Keratinocyte (primary cell): ENCODE measurements around the gene SCMH1. TPM values are rescaled to one million over a fixed set of nuclear protein-coding genes. Genes with fewer than 3 reads are reported as not detected.

Experiments used
- DNase-seq: peaks from one replicate; pipeline ENCODE4 v3.0.0-alpha.2; 2011; ENCODE audit warnings: low read depth, missing footprints, low spot score
- FAIRE-seq: peaks from 2 replicates; lab custom pipeline; 2011; peaks lifted over from hg19 to GRCh38; lab: Jason Lieb, UNC
- H2AFZ ChIP-seq: 2 replicates; pipeline ENCODE4 v1.6.0; 2012; ENCODE audit warnings: low read length, control low read depth, inconsistent platforms; ENCODE audit not compliant: control insufficient read depth
- H3K27ac ChIP-seq: 2 replicates; pipeline ENCODE4 v1.5.1; 2011; ENCODE audit warnings: low read length; ENCODE audit not compliant: control insufficient read depth, insufficient read depth
- H3K27me3 ChIP-seq: 3 replicates; pipeline ENCODE4 v1.6.0; 2011; ENCODE audit warnings: low read length; ENCODE audit not compliant: control insufficient read depth, insufficient read depth; ENCODE audit errors: extremely low read depth
- H3K36me3 ChIP-seq, 2 experiments: 2 replicates in 1 of 2; 3 replicates in 1 of 2; pipeline ENCODE4 v1.5.1; 2011; ENCODE audit warnings: low read length in 2 of 2, mild to moderate bottlenecking in 1 of 2; ENCODE audit not compliant: control insufficient read depth in 2 of 2, insufficient read depth in 2 of 2; ENCODE audit errors: extremely low read depth in 1 of 2
- H3K4me1 ChIP-seq: 3 replicates; pipeline ENCODE4 v1.5.1; 2011; ENCODE audit warnings: low read length; ENCODE audit not compliant: control insufficient read depth, insufficient read depth; ENCODE audit errors: extremely low read depth
- H3K4me2 ChIP-seq: 3 replicates; pipeline ENCODE4 v1.6.0; 2011; ENCODE audit warnings: low read depth, low read length; ENCODE audit not compliant: control insufficient read depth, insufficient read depth; ENCODE audit errors: extremely low read depth
- H3K4me3 ChIP-seq, 3 experiments: fragments of 200-600 bp in 1 of 3; sonication (generic) in 1 of 3; 2 replicates in 2 of 3; 3 replicates in 1 of 3; pipeline ENCODE4 v1.5.1; 2011 to 2016; ENCODE audit warnings: low read length in 3 of 3, mild to moderate bottlenecking in 3 of 3, control low read depth in 2 of 3, inconsistent platforms in 1 of 3, low read depth in 1 of 3, mixed read lengths in 1 of 3, mixed run types in 1 of 3, moderate library complexity in 1 of 3; ENCODE audit not compliant: control insufficient read depth in 2 of 3, insufficient read depth in 2 of 3; ENCODE audit errors: extremely low read depth in 1 of 3
- H3K79me2 ChIP-seq: 2 replicates; pipeline ENCODE4 v1.6.0; 2012; ENCODE audit warnings: low read length; ENCODE audit not compliant: control insufficient read depth, insufficient read depth
- H3K9ac ChIP-seq: 3 replicates; pipeline ENCODE4 v1.6.0; 2011; ENCODE audit warnings: low read length; ENCODE audit not compliant: control insufficient read depth, insufficient read depth; ENCODE audit errors: extremely low read depth
- H3K9me1 ChIP-seq: 3 replicates; pipeline ENCODE4 v1.6.0; 2011; ENCODE audit warnings: low read length; ENCODE audit not compliant: control insufficient read depth, insufficient read depth; ENCODE audit errors: extremely low read depth
- H3K9me3 ChIP-seq: 2 replicates; pipeline ENCODE4 v1.5.1; 2012; ENCODE audit warnings: low read depth, low read length; ENCODE audit not compliant: control insufficient read depth
- H4K20me1 ChIP-seq: 3 replicates; pipeline ENCODE4 v1.6.0; 2011; ENCODE audit warnings: low read length; ENCODE audit not compliant: control insufficient read depth, insufficient read depth; ENCODE audit errors: extremely low read depth
- CTCF ChIP-seq, 3 experiments: IDR thresholded peaks in 1 of 3; conservative IDR thresholded peaks in 1 of 3; optimal IDR thresholded peaks in 1 of 3; 2 replicates in 2 of 3; 3 replicates in 1 of 3; pipeline versions ENCODE3 to v1.5.1; 2011; ENCODE audit warnings: low read length in 3 of 3, mild to moderate bottlenecking in 3 of 3, moderate library complexity in 2 of 3, control low read depth in 1 of 3, inconsistent platforms in 1 of 3; ENCODE audit not compliant: insufficient read depth in 2 of 3; ENCODE audit errors: extremely low read depth in 1 of 3
- EZH2 ChIP-seq: IDR thresholded peaks from one replicate; pipeline ENCODE4 v1.6.1; 2012; ENCODE audit warnings: inconsistent platforms, mild to moderate bottlenecking, low read length, moderate library complexity
- dilution Hi-C: fragments of 300-500 bp; cut with MboI; formaldehyde crosslinking; loops from one replicate; pipeline ENCODE4 v1.7.0; 2020; ENCODE audit warnings: low sequenced_read_pairs; ENCODE audit not compliant: extremely low pct_ligation_motif_present
- polyA plus RNA-seq, 5 experiments: library from polyadenylated mRNA; depleted of rRNA in 3 of 5; stranded (reverse) in 3 of 5; stranded (forward) in 1 of 5; unstranded in 1 of 5; fragments of >200 nt; gene quantifications; 1 replicate in 1 of 5; 2 replicates in 3 of 5; 3 replicates in 1 of 5; pipeline versions ENCODE4 v1.2.1 to v1.2.3, GENCODE V29; 2011 to 2012; ENCODE audit warnings: missing spikeins in 2 of 5, low read depth in 1 of 5, low replicate concordance in 1 of 5

SCMH1 gene
- polyA plus RNA-seq, 1 donor (not counting 4 experiments of a cell fraction or from before 2014, with no cell fraction given) = 29.9 TPM

GRCh38 chr1:41014871-41015270 is 227.2 kb downstream of the SCMH1 start:
- Histone ChIP-seq H3K9me1 (no peaks in the 10 kb centered on the region), H2AFZ (no peak overlapping the region), H3K4me3 (no peak overlapping the region), H3K27me3 (no peaks in the 10 kb centered on the region), H3K9ac (no peak overlapping the region), H3K4me1 (peaks cover 1% of the 10 kb centered on the region), H3K9me3 (no peaks in the 10 kb centered on the region), H3K36me3 (peaks cover 50 to 68% of the 10 kb centered on the region in 2 experiments), H3K79me2 (peaks cover 7% of the 10 kb centered on the region), H3K27ac (no peak overlapping the region), H3K4me2 (no peak overlapping the region), H4K20me1 (no peaks in the 10 kb centered on the region)
- DNase-seq = no peak
- dilution Hi-C loops = no loop called here
- no peak for TF ChIP-seq CTCF (optimal IDR thresholded peaks at IDR 0.05 in 1 of 3, IDR thresholded peaks at IDR 0.05 in 1 of 3, conservative IDR thresholded peaks at IDR 0.05 in 1 of 3; ENCODE audit: extremely low read depth in 1 of 3, insufficient read depth in 2 of 3, low read length in 3 of 3)
- TF ChIP-seq EZH2 = no peak
- FAIRE-seq = no peak

- Histone ChIP-seq H4K20me1 (no peaks in the 10 kb centered on the region), H3K4me2 (no peak overlapping the region), H3K27ac (no peak overlapping the region), H3K4me1 (peaks cover 10% of the 10 kb centered on the region), H3K4me3 (no peak overlapping the region), H3K9me1 (no peaks in the 10 kb centered on the region), H2AFZ (no peak overlapping the region), H3K79me2 (peaks cover 7% of the 10 kb centered on the region), H3K9ac (no peak overlapping the region), H3K27me3 (no peaks in the 10 kb centered on the region), H3K36me3 (peaks cover 56 to 73% of the 10 kb centered on the region in 2 experiments), H3K9me3 (no peaks in the 10 kb centered on the region)
- FAIRE-seq (no peak), DNase-seq (no peak)
- dilution Hi-C loops = no loop called here
- no peak for TF ChIP-seq CTCF (optimal IDR thresholded peaks at IDR 0.05 in 1 of 3, IDR thresholded peaks at IDR 0.05 in 1 of 3, conservative IDR thresholded peaks at IDR 0.05 in 1 of 3; ENCODE audit: extremely low read depth in 1 of 3, insufficient read depth in 2 of 3, low read length in 3 of 3)
- no peak for TF ChIP-seq EZH2
Measured at GRCh38 chr1:41013796-41014195, 228.3 kb downstream of the SCMH1 start.
